Peyer's patch (tissue), 4 donors: Measurements from ENCODE around the gene KLK3. TPM values are rescaled to one million over a fixed set of nuclear protein-coding genes. Genes with fewer than 3 reads are reported as not detected.

Source experiments
- DNase-seq, 3 donors: peaks; one replicate each; pipeline ENCODE4 v3.0.0-alpha.2; 2017 to 2019
- H3K27ac ChIP-seq, 4 donors: fragments of 200-600 bp; sonication (generic); one replicate each; pipeline ENCODE4 v1.5.1; 2016 to 2019
- H3K27me3 ChIP-seq, 2 donors: fragments of 200-600 bp; sonication (generic); one replicate each; pipeline ENCODE4 v1.5.1; 2019
- H3K36me3 ChIP-seq, 3 donors: fragments of 200-600 bp; sonication (generic); one replicate each; pipeline ENCODE4 v1.5.1; 2016 to 2019
- H3K4me1 ChIP-seq, 4 donors: fragments of 200-600 bp; sonication (generic); one replicate each; pipeline ENCODE4 v1.5.1; 2016 to 2019
- H3K4me3 ChIP-seq, 4 donors: fragments of 200-600 bp; sonication (generic); 1 replicate in 3 of 4; 2 replicates in 1 of 4; pipeline ENCODE4 v1.5.1; 2016 to 2019; ENCODE audit warnings: mild to moderate bottlenecking in 1 of 4
- H3K9me3 ChIP-seq, 4 donors: fragments of 200-600 bp; sonication (generic); one replicate each; pipeline ENCODE4 v1.5.1; 2016 to 2019; ENCODE audit warnings: mild to moderate bottlenecking in 1 of 4
- CTCF ChIP-seq, 6 experiments: fragments of 450-650 bp in 4 of 6; fragments of 200-600 bp in 2 of 6; sonication (generic) in 1 of 6; IDR thresholded peaks; one replicate each; pipeline ENCODE4 v1.5.1; 2017 to 2019; ENCODE audit warnings: antibody characterized with exemption in 6 of 6, mild to moderate bottlenecking in 3 of 6, moderate library complexity in 1 of 6
- POLR2A ChIP-seq, 2 donors: fragments of 450-650 bp; IDR thresholded peaks; one replicate each; pipeline ENCODE4 v1.5.1; 2017; ENCODE audit warnings: antibody characterized with exemption in 2 of 2, mild to moderate bottlenecking in 2 of 2, moderate library complexity in 2 of 2
- total RNA-seq, 4 donors: library from RNA; depleted of rRNA; stranded (reverse); fragments of >200 nt; gene quantifications; one replicate each; pipeline ENCODE4 v1.1.0, GENCODE V29; 2016

Gene KLK3
- total RNA-seq, 4 donors from 2014 or later: 1.2 to 2.4 (median 1.9) TPM; not detected in 1

GRCh38 chr19:50902640-50903039 is 47.9 kb downstream of the KLK3 start:
- H3K36me3 ChIP-seq: no peaks in the 10 kb centered on the region
- H3K27me3 ChIP-seq: no peaks in the 10 kb centered on the region
- TF ChIP-seq POLR2A (IDR thresholded peaks at IDR 0.05): no peak
- no peak for TF ChIP-seq CTCF (IDR thresholded peaks at IDR 0.05)
- no peaks in the 10 kb centered on the region for H3K9me3 ChIP-seq
- no peak overlapping the region for H3K27ac ChIP-seq
- H3K4me3 ChIP-seq: no peak overlapping the region
- no peak for DNase-seq
- H3K4me1 ChIP-seq: no peaks in the 10 kb centered on the region

DNA sequence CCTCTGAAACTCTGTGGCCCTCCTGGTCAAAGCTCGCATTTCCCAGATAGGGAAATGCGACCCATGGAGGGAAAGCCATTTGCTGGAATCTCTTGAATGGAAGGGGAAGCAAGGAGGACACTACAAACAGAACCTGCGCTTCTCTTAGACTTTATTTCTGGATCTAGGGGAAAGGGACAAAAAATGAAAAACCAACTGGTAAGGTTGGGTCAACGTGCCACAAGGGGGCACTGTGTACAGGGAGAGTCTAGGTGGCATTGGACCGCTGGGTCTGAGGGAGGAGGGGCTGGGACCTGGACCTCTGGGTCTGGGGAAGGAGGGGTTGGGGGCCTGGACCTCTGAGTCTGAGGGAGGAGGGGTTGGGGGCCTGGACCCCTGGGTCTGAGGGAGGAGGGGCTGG is 51.5 kb downstream of the KLK3 start:
- H3K4me3 ChIP-seq: no peak overlapping the region
- DNase-seq: peak in 1 of 3 donors; percentile 54
- TF ChIP-seq POLR2A (IDR thresholded peaks at IDR 0.05) (no peak), CTCF (IDR thresholded peaks at IDR 0.05) (peak in 4 of 6 experiments; percentile 24 to 45 (median 32))

GRCh38 chr19:50908336-50908735 is 53.6 kb downstream of the KLK3 start:
- H3K27me3 ChIP-seq: peaks cover 0 to 5% of the 10 kb centered on the region in 2 donors
- H3K4me1 ChIP-seq: peaks cover 0 to 8% (median 0%) of the 10 kb centered on the region in 4 donors
- no peak overlapping the region for H3K27ac ChIP-seq
- no peaks in the 10 kb centered on the region for H3K36me3 ChIP-seq
- H3K4me3 ChIP-seq: no peak overlapping the region
- DNase-seq: no peak
- no peaks in the 10 kb centered on the region for H3K9me3 ChIP-seq
- no peak for TF ChIP-seq CTCF (IDR thresholded peaks at IDR 0.05)

More for the DNA sequence above, 51.5 kb downstream of the KLK3 start:
- Histone ChIP-seq H3K27me3 (peaks cover 0 to 2% of the 10 kb centered on the region in 2 donors), H3K36me3 (no peaks in the 10 kb centered on the region), H3K9me3 (no peaks in the 10 kb centered on the region), H3K27ac (no peak overlapping the region), H3K4me1 (peaks cover 0 to 8% (median 0%) of the 10 kb centered on the region in 4 donors)

DNA sequence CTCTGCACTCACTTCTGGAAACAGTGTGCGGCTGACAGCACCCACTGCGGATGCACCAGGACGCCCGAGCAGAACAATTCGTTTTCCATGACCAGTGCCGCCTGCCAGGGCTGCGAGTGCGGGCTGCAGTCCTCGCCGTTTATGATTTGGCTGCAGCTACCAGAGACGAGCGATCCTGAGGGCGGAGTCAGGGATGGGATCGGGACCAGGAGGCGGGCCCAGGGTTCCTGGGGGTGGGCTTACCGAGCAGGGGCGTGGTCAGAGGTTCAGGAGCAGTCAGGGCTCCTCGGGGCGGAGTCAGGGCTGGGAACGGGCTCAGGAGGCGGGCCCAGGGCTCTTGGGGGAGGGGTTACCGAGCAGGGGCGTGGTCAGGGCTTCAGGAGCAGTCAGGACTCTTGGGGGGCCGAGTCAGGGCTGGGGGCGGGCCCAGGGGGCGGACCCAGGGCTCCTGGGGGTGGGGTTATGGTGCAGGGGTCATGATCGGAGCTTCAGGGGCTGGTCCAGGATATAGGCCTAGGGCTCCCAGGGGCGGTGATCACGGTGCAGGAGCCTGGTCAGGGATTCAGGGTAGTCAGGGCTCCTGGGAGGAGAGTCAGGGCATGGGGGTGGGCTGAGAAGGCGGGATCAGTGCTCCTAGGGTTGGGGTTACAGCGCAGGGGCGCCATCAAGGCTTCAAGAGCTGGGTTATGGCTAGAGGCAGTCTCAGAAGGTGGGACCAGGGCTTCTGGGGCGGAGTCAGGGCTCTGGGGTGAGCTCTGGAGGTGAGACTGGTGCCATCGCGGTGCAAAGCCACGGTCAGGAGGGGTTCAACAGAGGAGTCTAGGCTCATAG is 54.7 kb downstream of the KLK3 start:
- TF ChIP-seq CTCF (IDR thresholded peaks at IDR 0.05) (no peak), POLR2A (IDR thresholded peaks at IDR 0.05) (no peak)
- peak overlapping the region in 3 of 4 donors; percentile 2 to 15 (median 15) for H3K4me3 ChIP-seq
- peak; percentile 38 to 84 (median 81) for DNase-seq

More for the DNA sequence above, 54.7 kb downstream of the KLK3 start:
- no peaks in the 10 kb centered on the region for H3K9me3 ChIP-seq
- no peaks in the 10 kb centered on the region for H3K36me3 ChIP-seq
- H3K4me1 ChIP-seq: peaks cover 0 to 8% (median 0%) of the 10 kb centered on the region in 4 donors
- H3K27ac ChIP-seq: no peak overlapping the region
- H3K27me3 ChIP-seq: peaks cover 0 to 5% of the 10 kb centered on the region in 2 donors

Other genes starting within 250 kb of the KLK3 start
- 1 to 10 TPM in 1 of 4 donors, not detected in 3; 1.2 TPM for gene SYT3, start 215.0 kb upstream of the KLK3 start, total RNA-seq
- not detected for gene C19orf81, start 205.5 kb upstream of the KLK3 start, total RNA-seq
- gene SHANK1, start 135.1 kb upstream of the KLK3 start, total RNA-seq: 1 to 10 TPM in 1 of 4 donors, under 1 TPM in 1, not detected in 2; 0.83 to 1.3 TPM
- 1 to 10 TPM in 3 of 4 donors, not detected in 1; 3.3 to 4.6 (median 4.0) TPM for gene CLEC11A, start 131.6 kb upstream of the KLK3 start, total RNA-seq
- gene GPR32, start 84.5 kb upstream of the KLK3 start, total RNA-seq: not detected
- not detected for gene ACP4, start 64.5 kb upstream of the KLK3 start, total RNA-seq
- gene KLK1, start 31.1 kb upstream of the KLK3 start, total RNA-seq: 10 to 100 TPM; 24.5 to 60.2 (median 47.3) TPM
- not detected for gene KLK15, start 21.3 kb upstream of the KLK3 start, total RNA-seq
- not detected for gene KLK2, start 18.5 kb downstream of the KLK3 start, total RNA-seq
- 1 to 10 TPM in 1 of 4 donors, not detected in 3; 1.4 TPM for gene KLK4, start 56.5 kb downstream of the KLK3 start, total RNA-seq
- gene KLK5, start 98.1 kb downstream of the KLK3 start, total RNA-seq: not detected
- gene KLK6, start 114.7 kb downstream of the KLK3 start, total RNA-seq: not detected
- 1 to 10 TPM in 2 of 4 donors, not detected in 2; 1.2 to 9.9 TPM for gene KLK7, start 129.0 kb downstream of the KLK3 start, total RNA-seq
- gene KLK8, start 146.7 kb downstream of the KLK3 start, total RNA-seq: not detected
- gene KLK10, start 164.8 kb downstream of the KLK3 start, total RNA-seq: 1 to 10 TPM in 2 of 4 donors, not detected in 2; 2.4 to 6.3 TPM
- gene KLK11, start 171.7 kb downstream of the KLK3 start, total RNA-seq: 1 to 10 TPM in 3 of 4 donors, not detected in 1; 1.7 to 3.8 (median 1.9) TPM
- 1 to 10 TPM in 2 of 4 donors, not detected in 2; 1.4 to 4.7 TPM for gene KLK12, start 180.1 kb downstream of the KLK3 start, total RNA-seq
- 1 to 10 TPM in 3 of 4 donors, not detected in 1; 1.2 to 5.0 (median 1.3) TPM for gene KLK13, start 210.2 kb downstream of the KLK3 start, total RNA-seq
- 1 to 10 TPM in 2 of 4 donors, not detected in 2; 1.1 to 6.6 TPM for gene KLK14, start 228.0 kb downstream of the KLK3 start, total RNA-seq